Uterus (tissue), 4 donors: Measurements from ENCODE around the gene COL4A3. TPM values are rescaled to one million over a fixed set of nuclear protein-coding genes. Genes with fewer than 3 reads are reported as not detected.

Experiments used
- DNase-seq, 2 donors: peaks; one replicate each; pipeline ENCODE4 v3.0.0-alpha.2; 2019 to 2020
- H3K27ac ChIP-seq, 2 donors: fragments of 200-600 bp; sonication (generic); 1 replicate in 1 of 2; 2 replicates in 1 of 2; pipeline ENCODE4 v1.5.1; 2016 to 2018
- H3K27me3 ChIP-seq, 2 donors: fragments of 200-600 bp; sonication (generic); one replicate each; pipeline ENCODE4 v1.5.1; 2018 to 2019; ENCODE audit warnings: control low read depth in 1 of 2
- H3K36me3 ChIP-seq, 2 donors: fragments of 200-600 bp; sonication (generic); one replicate each; pipeline ENCODE4 v1.5.1; 2019; ENCODE audit warnings: control low read depth in 1 of 2
- H3K4me1 ChIP-seq, 2 donors: fragments of 200-600 bp; sonication (generic); one replicate each; pipeline ENCODE4 v1.5.1; 2018 to 2019; ENCODE audit warnings: control low read depth in 1 of 2
- H3K4me3 ChIP-seq, 2 donors: fragments of 200-600 bp; sonication (generic); 1 replicate in 1 of 2; 2 replicates in 1 of 2; pipeline ENCODE4 v1.5.1; 2018 to 2019; ENCODE audit warnings: mild to moderate bottlenecking in 1 of 2
- H3K9me3 ChIP-seq, 2 donors: fragments of 200-600 bp; sonication (generic); one replicate each; pipeline ENCODE4 v1.5.1; 2019; ENCODE audit warnings: control low read depth in 1 of 2
- CTCF ChIP-seq, 4 experiments: fragments of 200-600 bp in 2 of 4; fragments of 450-650 bp in 2 of 4; sonication (generic) in 2 of 4; IDR thresholded peaks; one replicate each; pipeline ENCODE4 v1.5.1; 2016 to 2019; ENCODE audit warnings: antibody characterized with exemption in 4 of 4, mild to moderate bottlenecking in 2 of 4, moderate library complexity in 1 of 4
- POLR2A ChIP-seq, 2 donors: fragments of 450-650 bp; IDR thresholded peaks; one replicate each; pipeline ENCODE4 v1.6.1; 2016; ENCODE audit warnings: antibody characterized with exemption in 2 of 2, mild to moderate bottlenecking in 1 of 2, moderate library complexity in 1 of 2
- intact Hi-C: fragments of 100-400 bp; cut with DNase I; formaldehyde crosslinking; loops from one replicate; pipeline ENCODE4 v1.15.1; 2023; ENCODE audit warnings: low total_unique reads
- total RNA-seq, 4 donors: library from RNA; depleted of rRNA in 3 of 4; stranded (reverse); fragments of >200 nt in 3 of 4; gene quantifications; one replicate each; pipeline versions ENCODE4 v1.1.0 to v1.2.4, GENCODE V29; 2014 to 2023
- donor health status: DM: yes; HTN: yes; CAD: no.

COL4A3 gene
- total RNA-seq, 4 donors from 2014 or later = 0.26 to 7.6 (median 3.5) TPM

GRCh38 chr2:227192491-227192890 lies 28.1 kb downstream of the COL4A3 start:
- Histone ChIP-seq H3K27ac (no peak overlapping the region), H3K36me3 (no peaks in the 10 kb centered on the region), H3K4me1 (no peaks in the 10 kb centered on the region), H3K9me3 (no peaks in the 10 kb centered on the region), H3K27me3 (no peaks in the 10 kb centered on the region), H3K4me3 (no peak overlapping the region)
- DNase-seq = no peak
- TF ChIP-seq CTCF (IDR thresholded peaks at IDR 0.05) = no peak
- no peak for TF ChIP-seq POLR2A (IDR thresholded peaks at IDR 0.05)
- intact Hi-C loops = no loop called here

- no peaks in the 10 kb centered on the region for H3K9me3 ChIP-seq
- H3K27me3 ChIP-seq = no peaks in the 10 kb centered on the region
- no peak overlapping the region for H3K27ac ChIP-seq
- H3K36me3 ChIP-seq = no peaks in the 10 kb centered on the region
- DNase-seq = no peak
- no peak overlapping the region for H3K4me3 ChIP-seq
- no peak for TF ChIP-seq CTCF (IDR thresholded peaks at IDR 0.05)
- TF ChIP-seq POLR2A (IDR thresholded peaks at IDR 0.05) = no peak
- no peaks in the 10 kb centered on the region for H3K4me1 ChIP-seq
- intact Hi-C loops = no loop called here
Measured at GRCh38 chr2:227194219-227194618, 29.8 kb downstream of the COL4A3 start.

GRCh38 chr2:227198866-227199265 lies 34.4 kb downstream of the COL4A3 start:
- H3K4me3 ChIP-seq = no peak overlapping the region
- intact Hi-C loops = no loop called here
- no peaks in the 10 kb centered on the region for H3K27me3 ChIP-seq
- no peak overlapping the region for H3K27ac ChIP-seq
- H3K9me3 ChIP-seq = no peaks in the 10 kb centered on the region
- H3K36me3 ChIP-seq = no peaks in the 10 kb centered on the region
- DNase-seq = no peak
- no peaks in the 10 kb centered on the region for H3K4me1 ChIP-seq
- TF ChIP-seq POLR2A (IDR thresholded peaks at IDR 0.05) = no peak
- TF ChIP-seq CTCF (IDR thresholded peaks at IDR 0.05) = no peak

- intact Hi-C loops = no loop called here
- H3K4me3 ChIP-seq = no peak overlapping the region
- no peak for DNase-seq
- no peak overlapping the region for H3K27ac ChIP-seq
- TF ChIP-seq POLR2A (IDR thresholded peaks at IDR 0.05) = no peak
- no peak for TF ChIP-seq CTCF (IDR thresholded peaks at IDR 0.05)
- no peaks in the 10 kb centered on the region for H3K36me3 ChIP-seq
- no peaks in the 10 kb centered on the region for H3K4me1 ChIP-seq
- no peaks in the 10 kb centered on the region for H3K9me3 ChIP-seq
- H3K27me3 ChIP-seq = no peaks in the 10 kb centered on the region
Measured at GRCh38 chr2:227201771-227202170, 37.3 kb downstream of the COL4A3 start.

GRCh38 chr2:227204452-227204851 lies 40.0 kb downstream of the COL4A3 start:
- H3K9me3 ChIP-seq = no peaks in the 10 kb centered on the region
- no peak overlapping the region for H3K27ac ChIP-seq
- H3K4me3 ChIP-seq = no peak overlapping the region
- no peaks in the 10 kb centered on the region for H3K27me3 ChIP-seq
- no peaks in the 10 kb centered on the region for H3K4me1 ChIP-seq
- intact Hi-C loops = no loop called here
- DNase-seq = no peak
- H3K36me3 ChIP-seq = no peaks in the 10 kb centered on the region
- TF ChIP-seq CTCF (IDR thresholded peaks at IDR 0.05) (no peak), POLR2A (IDR thresholded peaks at IDR 0.05) (no peak)
